GM18909 (cell line): ENCODE data around the gene MMP17.
"Not testable (repeated sequence)": the region's sequence is repeated elsewhere in the genome, so short reads cannot be mapped to it uniquely, and the experiment has no call there.

Source experiments
- ATAC-seq: cut with Tn5 transposase; IDR thresholded peaks from one replicate; pipeline ENCODE4 v1.9.1; 2021; ENCODE audit warnings: mild to moderate bottlenecking; ENCODE audit not compliant: unreplicated experiment, poor library complexity

The MMP17 gene

GRCh38 chr12:131799828-131800593 is 28.2 kb upstream of the MMP17 start:
- no peak for ATAC-seq

DNA sequence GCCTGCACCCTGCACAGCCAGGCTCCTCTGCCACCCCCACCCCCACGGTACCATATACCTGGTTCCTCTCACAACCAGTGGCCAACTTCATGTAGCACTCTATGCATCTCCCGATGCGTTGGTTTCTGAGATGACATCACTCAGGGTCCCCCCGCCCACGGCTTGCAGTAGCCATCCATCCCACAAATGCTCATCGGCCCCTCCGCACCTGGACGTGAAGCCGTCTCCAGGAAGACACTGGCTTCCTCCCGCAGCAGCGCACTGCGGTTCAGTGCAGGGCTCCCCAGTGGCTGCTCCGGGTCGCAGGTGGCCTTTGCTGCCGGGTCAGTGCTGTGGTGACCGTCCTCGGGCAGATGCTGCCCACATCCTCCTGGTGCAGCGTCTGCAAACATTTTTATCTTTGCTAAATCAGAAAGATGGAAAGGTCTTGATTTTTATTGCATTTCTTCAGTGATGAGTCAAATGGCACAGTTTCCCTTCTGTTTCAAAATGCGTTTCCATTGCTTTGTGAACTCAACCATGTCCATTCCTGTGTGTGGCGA is 27.5 kb upstream of the MMP17 start:
- ATAC-seq: no peak

- no peak for ATAC-seq
Observed at GRCh38 chr12:131801254-131801866, 26.8 kb upstream of the MMP17 start.

DNA sequence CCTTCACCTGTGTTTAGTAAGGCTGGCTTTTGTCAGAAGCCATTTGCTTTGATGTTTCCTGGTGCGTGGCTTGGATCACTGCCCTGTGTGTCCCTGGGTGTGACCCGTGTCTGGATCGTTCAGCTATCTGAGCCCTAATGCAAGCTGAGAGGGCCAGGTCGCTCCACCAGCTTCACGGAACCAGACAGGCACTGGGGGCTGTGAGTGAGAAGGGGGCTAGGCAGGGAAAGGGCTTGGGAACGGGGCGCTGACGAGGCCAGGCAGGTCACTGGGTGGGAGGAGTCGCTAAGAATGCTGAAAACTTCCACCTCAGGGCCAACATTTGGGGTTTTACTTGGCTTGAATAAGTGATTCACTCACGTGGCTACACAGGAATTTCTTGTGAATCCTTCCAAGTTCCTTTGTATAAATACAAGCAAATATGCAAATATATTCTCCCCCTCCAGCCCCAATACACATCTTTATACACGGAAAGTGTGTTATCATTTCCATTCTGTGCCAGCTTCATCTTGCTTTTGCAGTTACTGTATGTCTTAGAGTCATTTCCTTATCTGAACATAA is 24.2 kb upstream of the MMP17 start:
- ATAC-seq: no peak

GRCh38 chr12:131805421-131805820 is 22.8 kb upstream of the MMP17 start:
- ATAC-seq: no peak

DNA sequence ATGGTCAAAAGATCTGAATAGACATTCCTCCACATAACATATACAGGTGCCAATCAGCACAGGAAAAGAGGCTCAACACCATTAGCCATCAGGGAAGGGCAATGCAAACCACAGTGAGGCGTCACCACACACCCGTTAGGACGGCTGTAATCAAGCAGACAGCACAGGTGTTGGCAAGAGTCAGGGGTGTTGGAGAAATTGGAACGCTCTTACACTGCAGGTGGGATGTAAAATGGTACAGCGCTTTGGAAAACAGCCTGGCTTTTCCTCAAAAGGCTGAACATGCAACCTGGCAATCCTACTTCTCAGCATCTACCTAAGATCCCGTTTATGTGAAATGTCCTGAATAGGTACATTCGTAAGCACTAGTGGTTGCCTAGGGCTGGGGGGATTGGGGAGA is 21.5 kb upstream of the MMP17 start:
- no peak for ATAC-seq

- no peak for ATAC-seq
Observed at GRCh38 chr12:131808744-131809371, 19.3 kb upstream of the MMP17 start.

DNA sequence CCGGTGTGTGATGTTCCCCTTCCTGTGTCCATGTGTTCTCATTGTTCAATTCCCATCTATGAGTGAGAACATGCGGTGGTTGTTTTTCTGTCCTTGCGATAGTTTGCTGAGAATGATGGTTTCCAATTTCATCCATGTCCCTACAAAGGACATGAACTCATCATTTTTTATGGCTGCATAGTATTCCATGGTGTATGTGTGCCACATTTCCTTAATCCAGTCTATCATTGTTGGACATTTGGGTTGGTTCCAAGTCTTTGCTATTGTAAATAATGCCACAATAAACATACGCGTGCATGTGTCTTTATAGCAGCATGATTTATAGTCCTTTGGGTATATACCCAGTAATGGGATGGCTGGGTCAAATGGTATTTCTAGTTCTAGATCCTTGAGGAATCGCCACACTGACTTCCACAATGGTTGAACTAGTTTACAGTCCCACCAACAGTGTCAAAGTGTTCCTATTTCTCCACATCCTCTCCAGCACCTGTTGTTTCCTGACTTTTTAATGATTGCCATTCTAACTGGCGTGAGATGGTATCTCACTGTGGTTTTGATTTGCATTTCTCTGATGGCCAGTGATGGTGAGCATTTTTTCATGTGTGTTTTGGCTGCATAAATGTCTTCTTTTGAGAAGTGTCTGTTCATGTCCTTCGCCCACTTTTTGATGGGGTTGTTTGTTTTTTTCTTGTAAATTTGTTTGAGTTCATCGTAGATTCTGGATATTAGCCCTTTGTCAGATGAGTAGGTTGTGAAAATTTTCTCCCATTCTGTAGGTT is 18.5 kb upstream of the MMP17 start:
- not testable (repeated sequence) for ATAC-seq

GRCh38 chr12:131810726-131811125 is 17.5 kb upstream of the MMP17 start:
- ATAC-seq: no peak

DNA sequence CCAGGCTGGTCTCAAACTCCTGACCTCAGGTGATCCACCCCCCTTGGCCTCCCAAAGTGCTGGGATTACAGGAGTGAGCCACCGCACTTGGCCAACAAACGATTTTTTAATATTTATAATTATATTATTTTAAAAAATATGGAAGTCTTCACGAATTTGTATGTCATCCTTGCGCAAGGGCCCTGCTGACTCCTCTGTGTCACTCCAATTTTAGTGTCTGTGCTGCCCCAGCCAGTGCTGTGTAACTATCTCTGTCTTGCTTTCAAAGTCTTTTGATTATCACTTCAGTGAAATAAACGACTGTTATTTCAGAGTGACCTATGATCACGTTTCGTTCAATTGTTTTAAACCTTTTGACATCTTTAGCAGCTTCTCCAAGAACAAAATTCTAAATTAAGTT is 13.1 kb upstream of the MMP17 start:
- no peak for ATAC-seq

- no peak for ATAC-seq
Observed at GRCh38 chr12:131816495-131816894, 11.7 kb upstream of the MMP17 start.

- ATAC-seq: no peak
Observed at GRCh38 chr12:131817241-131817640, 11.0 kb upstream of the MMP17 start.

DNA sequence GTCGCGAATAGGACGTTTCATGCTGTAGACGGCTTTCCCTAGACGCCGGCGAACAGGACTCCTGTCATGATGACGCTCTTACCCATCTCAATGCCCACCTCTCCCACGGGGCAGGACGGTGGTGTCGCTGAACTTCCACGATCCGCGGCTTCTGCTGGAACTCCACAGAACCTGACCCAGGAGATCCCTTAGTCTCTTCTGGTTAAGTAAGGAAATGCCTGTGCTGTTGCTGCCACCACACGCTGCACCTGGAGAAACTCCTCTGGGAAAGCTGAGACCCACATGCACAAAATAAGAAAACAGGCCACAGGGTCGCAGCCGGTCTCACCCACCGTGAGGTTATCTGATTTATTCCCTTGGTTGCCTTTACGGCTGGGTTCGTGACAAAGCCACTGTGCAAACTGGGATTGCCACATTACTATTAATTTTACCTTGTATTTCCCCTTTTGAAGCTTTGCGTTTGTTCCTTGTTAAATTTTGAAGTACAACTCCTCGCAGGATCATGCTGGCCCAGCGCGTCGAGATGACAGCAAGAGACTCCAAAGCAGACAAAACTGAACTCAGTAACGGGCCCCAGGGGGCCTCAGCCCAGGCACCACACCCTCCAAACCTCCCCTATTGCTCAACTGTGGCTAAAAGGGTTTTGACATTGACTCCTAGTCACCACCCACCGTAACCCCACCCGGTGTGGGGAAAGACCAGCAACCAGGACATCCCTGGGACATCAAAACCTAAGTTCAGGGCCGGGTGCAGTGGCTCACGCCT is 9.2 kb upstream of the MMP17 start:
- no peak for ATAC-seq

DNA sequence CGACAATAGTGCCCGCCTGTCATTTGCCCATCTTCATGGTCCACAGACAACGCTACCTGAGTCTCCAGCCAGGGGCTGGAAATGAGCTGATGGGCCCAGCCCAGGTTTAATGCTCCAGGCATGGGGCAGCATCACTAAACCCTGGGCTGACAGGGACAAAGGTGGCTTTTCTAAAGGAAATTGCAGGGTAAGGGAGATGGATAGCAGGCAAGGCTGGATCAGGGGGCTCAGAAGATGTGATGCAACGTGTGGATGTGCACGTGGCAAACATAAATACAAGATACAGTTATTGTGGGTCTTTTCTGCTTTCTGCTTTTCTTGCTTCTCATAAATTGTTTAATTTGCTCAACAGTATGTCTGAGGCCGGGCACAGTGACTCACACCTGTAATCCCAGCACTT is 3.7 kb upstream of the MMP17 start:
- no peak for ATAC-seq

DNA sequence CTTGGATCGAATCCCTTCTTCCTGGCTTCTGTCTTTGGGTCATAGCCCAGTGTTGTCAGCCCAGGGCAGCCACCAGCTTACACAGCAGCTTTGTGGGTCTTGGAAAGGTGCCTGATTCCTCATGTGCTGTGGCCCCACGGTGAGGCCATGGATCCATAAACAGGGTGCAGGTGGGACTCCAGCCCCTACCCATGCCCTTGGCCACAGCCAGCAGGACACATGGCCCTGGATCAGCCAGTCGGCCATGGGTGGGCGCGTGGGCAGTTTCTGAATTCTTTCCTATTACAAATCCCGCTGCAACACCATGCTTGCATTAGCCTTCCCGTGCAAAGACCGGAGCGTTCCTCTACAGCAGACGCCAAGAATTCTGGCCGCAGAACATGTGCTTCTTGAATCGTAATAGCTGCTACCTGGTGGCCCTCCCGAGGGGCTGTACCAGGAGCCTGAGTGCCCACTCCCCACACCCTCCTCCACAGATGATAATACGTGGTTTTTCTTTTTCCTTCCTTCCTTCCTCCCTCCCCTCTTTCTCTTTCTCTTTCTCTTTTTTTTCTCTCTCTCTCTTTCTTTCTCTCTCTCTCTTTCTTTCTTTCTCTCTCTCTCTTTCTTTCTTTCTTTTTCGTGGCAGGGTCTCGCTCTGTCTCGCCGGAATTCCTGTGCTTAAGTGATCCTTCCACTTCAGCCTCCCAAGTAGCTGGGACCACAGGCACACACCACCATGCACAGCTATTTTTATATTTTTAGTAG is 2.9 kb upstream of the MMP17 start:
- ATAC-seq: no peak

DNA sequence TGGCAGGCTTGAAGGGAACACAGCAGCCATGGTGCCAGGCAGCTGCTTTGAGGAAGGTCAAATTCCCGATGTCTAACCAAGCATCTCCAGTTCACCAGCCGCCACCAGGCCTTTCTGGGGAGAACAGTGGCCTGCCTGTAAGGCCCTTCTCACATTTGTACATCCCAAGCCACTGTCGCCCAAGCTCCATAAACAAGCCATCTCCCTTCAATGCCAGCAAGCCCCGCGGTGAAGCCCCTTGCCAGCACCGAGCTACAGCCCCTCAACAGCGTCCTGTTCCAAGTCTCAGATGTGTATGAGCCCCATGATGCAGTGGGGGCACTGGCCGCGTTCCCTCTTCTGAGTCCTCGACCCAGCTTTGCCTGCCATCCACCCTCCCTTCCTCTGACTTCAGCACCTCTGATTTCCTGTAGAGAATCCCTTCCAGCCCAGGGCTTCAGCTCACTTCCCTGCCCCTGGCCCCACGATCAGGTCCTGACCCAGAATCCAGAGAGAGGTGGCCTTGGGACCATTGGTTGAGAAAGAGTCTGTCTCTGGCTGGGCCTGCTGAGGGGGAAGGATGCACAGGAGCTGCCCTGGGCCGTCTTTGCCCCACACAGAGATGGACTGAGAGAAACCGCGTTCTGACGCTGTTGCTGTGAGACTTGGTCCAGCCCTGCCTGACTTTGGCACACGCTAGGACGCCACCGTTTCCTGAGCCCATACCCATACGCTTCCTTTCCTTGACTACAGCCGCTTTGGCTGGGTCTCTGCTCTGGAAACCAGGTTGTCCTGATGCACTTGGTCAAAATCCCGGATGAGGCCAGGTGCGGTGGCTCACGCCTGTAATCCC is 1.9 kb upstream of the MMP17 start:
- no peak for ATAC-seq

DNA sequence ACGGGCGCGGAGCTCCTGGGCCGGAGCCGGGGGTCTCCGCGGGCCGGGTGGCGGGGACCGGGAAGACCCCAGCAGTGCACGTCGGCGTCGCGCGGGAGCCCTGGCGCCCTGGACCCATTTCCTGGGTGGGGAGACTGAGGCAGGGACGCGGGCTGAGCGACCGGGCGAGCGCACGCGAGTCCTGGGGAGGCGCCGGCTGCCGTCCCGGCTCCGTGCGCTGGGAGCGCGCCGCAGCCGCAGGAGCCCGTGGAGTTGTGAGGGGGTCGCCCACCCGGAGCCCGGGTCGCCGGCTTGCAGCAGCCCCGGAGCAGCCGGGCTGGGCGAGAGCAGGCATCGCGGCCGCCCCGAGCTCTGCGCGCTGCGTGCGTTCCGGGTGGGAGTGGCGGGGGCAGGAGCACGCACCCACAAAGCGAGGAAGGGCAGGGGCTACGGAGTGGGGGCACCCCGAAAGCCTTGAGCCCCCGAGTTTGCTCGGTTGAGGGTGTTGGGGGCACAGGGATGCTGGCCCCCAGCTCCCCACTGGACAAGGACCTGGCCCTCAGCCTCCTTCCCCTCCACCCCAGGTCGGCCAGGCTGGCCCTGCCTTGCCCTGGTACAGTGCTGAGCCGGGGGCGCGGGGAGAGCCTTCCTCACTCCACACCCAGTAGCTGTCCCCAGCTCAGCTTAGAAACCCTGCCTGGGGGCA is 620 bp downstream of the MMP17 start:
- no peak for ATAC-seq

- no peak for ATAC-seq
Observed at GRCh38 chr12:131829356-131829747, 1.2 kb downstream of the MMP17 start.
